HL-60 (cell line): ENCODE measurements around the gene TSSK6.

ENCODE experiments used
- CTCF ChIP-seq: IDR thresholded peaks from one replicate; pipeline ENCODE4 v1.5.1; 2011; ENCODE audit warnings: low read length, control low read depth, inconsistent platforms; ENCODE audit not compliant: insufficient read depth
- GABPA ChIP-seq: IDR thresholded peaks from 2 replicates; pipeline ENCODE4 v1.6.1; 2012; ENCODE audit warnings: low read depth
- POLR2AphosphoS5 ChIP-seq: IDR thresholded peaks from 2 replicates; pipeline ENCODE4 v1.6.1; 2012; ENCODE audit warnings: low read depth
- REST ChIP-seq: IDR thresholded peaks from 2 replicates; pipeline ENCODE4 v1.6.1; 2012; ENCODE audit warnings: low read depth; ENCODE audit not compliant: insufficient replicate concordance

GRCh38 chr19:19523177-19523576 is 7.8 kb upstream of the TSSK6 start:
- TF ChIP-seq CTCF (no peak), POLR2AphosphoS5 (no peak), GABPA (no peak), REST (no peak)
